OCI-LY3 (cell line): ENCODE results near the gene PFKFB4.

ENCODE experiments used
- H2AFZ ChIP-seq: fragments of 200-600, 300-600 bp; shearing (Covaris generic); 2 replicates; pipeline ENCODE4 v1.6.0; 2014; ENCODE audit warnings: antibody characterized with exemption, low read depth, low read length
- H3K27ac ChIP-seq: fragments of 200-600, 300-600 bp; sonication (generic); 2 replicates; pipeline ENCODE4 v1.5.1; 2014; ENCODE audit warnings: mild to moderate bottlenecking, low read length, moderate library complexity, mixed read lengths
- H3K27me3 ChIP-seq: fragments of 200-600, 300-600 bp; sonication (generic); 2 replicates; pipeline ENCODE4 v1.6.1; 2014; ENCODE audit warnings: low read depth, low read length, mixed read lengths
- H3K36me3 ChIP-seq: fragments of 200-600, 300-600 bp; sonication (generic); replicated peaks from 2 replicates; pipeline ENCODE3; 2014; ENCODE audit warnings: low read depth, low read length, mixed read lengths
- H3K4me1 ChIP-seq: fragments of 300-600, 200-600 bp; sonication (generic); 2 replicates; pipeline ENCODE4 v1.6.1; 2014; ENCODE audit warnings: low read length, mixed read lengths
- H3K4me2 ChIP-seq: fragments of 200-600, 300-600 bp; sonication (generic); 2 replicates; pipeline ENCODE4 v1.6.1; 2014; ENCODE audit warnings: low read length, mixed read lengths
- H3K4me3 ChIP-seq: fragments of 300-600, 200-600 bp; sonication (generic); 2 replicates; pipeline ENCODE4 v1.5.1; 2014; ENCODE audit warnings: antibody characterized with exemption, mild to moderate bottlenecking, low read length, moderate library complexity
- H3K79me2 ChIP-seq: fragments of 300-600, 200-600 bp; shearing (Covaris generic); 2 replicates; pipeline ENCODE4 v1.6.1; 2014; ENCODE audit warnings: mild to moderate bottlenecking, low read length, mixed read lengths
- H3K9ac ChIP-seq: fragments of 300-600, 200-600 bp; shearing (Covaris generic); 2 replicates; pipeline ENCODE4 v1.6.0; 2014; ENCODE audit warnings: mild to moderate bottlenecking, low read length, moderate library complexity
- H3K9me3 ChIP-seq: fragments of 200-600, 300-600 bp; shearing (Covaris generic); 2 replicates; pipeline ENCODE4 v1.6.1; 2014; ENCODE audit warnings: low read length, mixed read lengths; ENCODE audit not compliant: insufficient read depth
- H4K20me1 ChIP-seq: fragments of 200-600, 300-600 bp; sonication (generic); 2 replicates; pipeline ENCODE4 v1.6.1; 2016; ENCODE audit warnings: low read length, mixed read lengths; ENCODE audit not compliant: insufficient read depth
- CTCF ChIP-seq: fragments of 200-600, 300-600 bp; sonication (generic); IDR thresholded peaks from 2 replicates; pipeline ENCODE4 v1.5.1; 2014; ENCODE audit warnings: antibody characterized with exemption, low read length, low read depth
- EZH2phosphoT487 ChIP-seq: fragments of 200-600 bp; shearing (Covaris generic); IDR thresholded peaks from 2 replicates; pipeline ENCODE4 v1.6.1; 2018; ENCODE audit warnings: antibody characterized with exemption, mixed run types, low read depth

The PFKFB4 gene

DNA sequence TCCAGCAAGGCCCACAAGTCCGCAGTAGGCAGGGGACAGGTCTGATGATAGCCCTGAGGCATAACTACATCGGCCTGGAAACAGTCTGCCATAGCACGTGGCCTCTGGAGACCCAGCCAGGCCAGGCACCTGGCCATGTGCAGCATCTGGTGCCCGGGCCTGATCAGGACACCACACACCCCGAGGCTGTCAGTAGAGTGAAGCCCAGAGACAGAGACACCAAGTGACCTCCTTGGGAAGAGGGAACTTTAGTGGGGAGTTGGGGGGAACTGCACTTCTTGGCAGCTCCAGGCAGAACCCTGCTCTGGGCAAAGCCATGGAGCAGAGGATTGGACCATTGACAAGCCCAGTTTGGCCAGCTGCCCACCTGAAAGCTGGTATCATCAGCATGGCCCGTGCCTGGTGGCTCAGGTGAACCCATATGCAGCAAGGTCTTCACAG lies 53.9 kb downstream of the PFKFB4 start:
- no peaks in the 10 kb centered on the region for H4K20me1 ChIP-seq
- no peaks in the 10 kb centered on the region for H3K27me3 ChIP-seq
- TF ChIP-seq CTCF: no peak
- no peak for TF ChIP-seq EZH2phosphoT487
- H3K9me3 ChIP-seq: peaks cover 6% of the 10 kb centered on the region; the same call in 1 of the 2 replicates
- H3K79me2 ChIP-seq: no peaks in the 10 kb centered on the region
- H3K4me1 ChIP-seq: peaks cover 19% of the 10 kb centered on the region
- no peak overlapping the region for H3K9ac ChIP-seq
- no peak overlapping the region for H3K27ac ChIP-seq
- H3K36me3 ChIP-seq: peaks cover 5% of the 10 kb centered on the region
- H3K4me2 ChIP-seq: no peak overlapping the region
- H3K4me3 ChIP-seq: no peak overlapping the region
- H2AFZ ChIP-seq: no peak overlapping the region

GRCh38 chr3:48502121-48502520 lies 54.5 kb downstream of the PFKFB4 start:
- no peaks in the 10 kb centered on the region for H3K27me3 ChIP-seq
- no peak overlapping the region for H3K27ac ChIP-seq
- H2AFZ ChIP-seq: no peak overlapping the region
- no peak overlapping the region for H3K9ac ChIP-seq
- H3K4me2 ChIP-seq: no peak overlapping the region
- H3K79me2 ChIP-seq: no peaks in the 10 kb centered on the region
- H3K9me3 ChIP-seq: peaks cover 6% of the 10 kb centered on the region; the same call in 1 of the 2 replicates
- no peak overlapping the region for H3K4me3 ChIP-seq
- peaks cover 5% of the 10 kb centered on the region for H3K36me3 ChIP-seq
- TF ChIP-seq EZH2phosphoT487 (no peak), CTCF (no peak)
- H4K20me1 ChIP-seq: no peaks in the 10 kb centered on the region
- H3K4me1 ChIP-seq: peaks cover 14% of the 10 kb centered on the region

DNA sequence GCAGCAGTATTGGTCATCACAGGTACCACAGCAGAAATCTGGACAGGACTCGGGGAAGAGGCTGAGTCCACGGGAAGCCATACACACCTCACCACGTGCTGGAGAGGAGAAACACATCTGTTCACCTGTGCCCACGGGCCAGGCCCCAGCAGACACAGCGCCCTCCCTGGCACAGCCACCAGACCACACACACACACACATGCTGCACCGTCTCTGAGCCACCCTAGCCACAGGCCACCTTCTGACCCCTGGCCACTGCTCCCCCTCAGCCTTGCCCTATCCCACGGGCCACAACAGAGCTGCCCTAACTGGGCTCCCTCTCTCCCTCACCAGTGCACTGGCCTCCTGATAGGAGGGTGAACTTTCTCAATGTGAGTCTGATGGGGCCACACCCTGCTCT lies 55.4 kb downstream of the PFKFB4 start:
- Histone ChIP-seq H3K79me2 (no peaks in the 10 kb centered on the region), H2AFZ (no peak overlapping the region), H3K9ac (no peak overlapping the region), H3K4me1 (peaks cover 11% of the 10 kb centered on the region), H4K20me1 (no peaks in the 10 kb centered on the region), H3K27me3 (no peaks in the 10 kb centered on the region), H3K4me2 (no peak overlapping the region), H3K36me3 (peaks cover 5% of the 10 kb centered on the region), H3K9me3 (peaks cover 6% of the 10 kb centered on the region; the same call in 1 of the 2 replicates), H3K4me3 (no peak overlapping the region), H3K27ac (no peak overlapping the region)
- TF ChIP-seq CTCF (no peak), EZH2phosphoT487 (no peak)

GRCh38 chr3:48500656-48501055 lies 55.9 kb downstream of the PFKFB4 start:
- H3K4me3 ChIP-seq: no peak overlapping the region
- H4K20me1 ChIP-seq: no peaks in the 10 kb centered on the region
- peaks cover 5% of the 10 kb centered on the region for H3K36me3 ChIP-seq
- peaks cover 11% of the 10 kb centered on the region for H3K4me1 ChIP-seq
- no peaks in the 10 kb centered on the region for H3K79me2 ChIP-seq
- no peak overlapping the region for H3K9ac ChIP-seq
- H3K4me2 ChIP-seq: no peak overlapping the region
- H2AFZ ChIP-seq: no peak overlapping the region
- H3K27ac ChIP-seq: no peak overlapping the region
- TF ChIP-seq EZH2phosphoT487 (no peak), CTCF (no peak)
- H3K9me3 ChIP-seq: peaks cover 6% of the 10 kb centered on the region; the same call in 1 of the 2 replicates
- H3K27me3 ChIP-seq: no peaks in the 10 kb centered on the region
